ENCODE results near the gene ADAMTS9. TPM values are rescaled to one million over a fixed set of nuclear protein-coding genes. Genes with fewer than 3 reads are reported as not detected.

Gene ADAMTS9
- polyA plus RNA-seq, 2 of the 4 experiments (the other 2 are of a cell fraction), result 0.34 to 1.1 TPM

GRCh38 chr3:64509206-64509605, 178.6 kb downstream of the ADAMTS9 start:
- H3K4me3 ChIP-seq, result no peak overlapping the region
- FAIRE-seq (no peak), ATAC-seq (no peak), DNase-seq (ENCODE audit: low read depth in 1 of 2, low spot score in 1 of 2) (no peak)
- ChIA-PET CTCF (no interaction called here), POLR2A (no interaction called here)
- no peaks in the 10 kb centered on the region for H3K4me1 ChIP-seq
- 36% methylated on average over 5 of the region's 5 CpGs for WGBS (ENCODE audit: missing lambda C conversion rate)
- H3K4me2 ChIP-seq, result no peak overlapping the region
- no peak overlapping the region for H3K27ac ChIP-seq
- no peaks in the 10 kb centered on the region for H3K9me3 ChIP-seq
- no peak for TF ChIP-seq PBX3 (IDR thresholded peaks at IDR 0.05)

GRCh38 chr3:64508140-64508539, 179.7 kb downstream of the ADAMTS9 start:
- no peak overlapping the region for H3K27ac ChIP-seq
- H3K4me1 ChIP-seq, result no peaks in the 10 kb centered on the region
- DNase-seq (ENCODE audit: low read depth in 1 of 2, low spot score in 1 of 2), result no peak
- ChIA-PET POLR2A (no interaction called here), CTCF (no interaction called here)
- no peaks in the 10 kb centered on the region for H3K9me3 ChIP-seq
- no peak for FAIRE-seq
- WGBS (ENCODE audit: missing lambda C conversion rate), result 5% methylated on average over 1 of the region's 1 CpG
- H3K4me3 ChIP-seq, result no peak overlapping the region
- no peak overlapping the region for H3K4me2 ChIP-seq
- TF ChIP-seq RFX5 (IDR thresholded peaks at IDR 0.05) (no peak), ZNF302 (CRISPR knock-in tag; IDR thresholded peaks at IDR 0.05) (no peak), NR3C1 (IDR thresholded peaks at IDR 0.05) (no peak), ELK1 (IDR thresholded peaks at IDR 0.05; ENCODE audit: low read depth, low read length) (no peak), GATA3 (IDR thresholded peaks at IDR 0.05; ENCODE audit: borderline replicate concordance) (no peak), ZC3H11A (IDR thresholded peaks at IDR 0.05) (no peak), TP53 (CRISPR knock-in tag; IDR thresholded peaks at IDR 0.05) (no peak), CBX2 (IDR thresholded peaks at IDR 0.05; ENCODE audit: borderline replicate concordance, low read depth) (no peak), POLR2AphosphoS2 (conservative IDR thresholded peaks at IDR 0.05; ENCODE audit: low read length) (no peak), RARB (CRISPR knock-in tag; IDR thresholded peaks at IDR 0.05) (no peak), CTCF (IDR thresholded peaks at IDR 0.05) (no peak), ESRRA (IDR thresholded peaks at IDR 0.05; ENCODE audit: borderline replicate concordance, low read length) (no peak), MAZ (IDR thresholded peaks at IDR 0.05; ENCODE audit: borderline replicate concordance, low read depth, low read length) (no peak)
- no peak for ATAC-seq

- Histone ChIP-seq H3K4me1 (no peaks in the 10 kb centered on the region), H3K4me2 (no peak overlapping the region), H3K9me3 (no peaks in the 10 kb centered on the region), H3K4me3 (no peak overlapping the region), H3K27ac (no peak overlapping the region)
- DNase-seq (ENCODE audit: low read depth in 1 of 2, low spot score in 1 of 2) (no peak), ATAC-seq (no peak), FAIRE-seq (no peak)
- 75% methylated on average over 8 of the region's 8 CpGs for WGBS (ENCODE audit: missing lambda C conversion rate)
- ChIA-PET CTCF (no interaction called here), POLR2A (no interaction called here)
- TF ChIP-seq CBX8 (IDR thresholded peaks at IDR 0.05) (no peak), ZSCAN20 (CRISPR knock-in tag; IDR thresholded peaks at IDR 0.05) (no peak), CBX2 (IDR thresholded peaks at IDR 0.05; ENCODE audit: borderline replicate concordance, low read depth) (no peak), JUNB (IDR thresholded peaks at IDR 0.05) (no peak), CEBPB (IDR thresholded peaks at IDR 0.05) (no peak), KDM5A (IDR thresholded peaks at IDR 0.05) (no peak), BCL3 (IDR thresholded peaks at IDR 0.05) (no peak), RAD21 (conservative IDR thresholded peaks at IDR 0.05 in 1 of 2, IDR thresholded peaks at IDR 0.05 in 1 of 2) (no peak), MYC (IDR thresholded peaks at IDR 0.05; ENCODE audit: borderline replicate concordance, low read length) (no peak), HOXB13 (CRISPR knock-in tag; IDR thresholded peaks at IDR 0.05; ENCODE audit: low read depth) (no peak), USF2 (IDR thresholded peaks at IDR 0.05) (no peak), HOXA7 (CRISPR knock-in tag; IDR thresholded peaks at IDR 0.05) (no peak), HMGXB4 (CRISPR knock-in tag; IDR thresholded peaks at IDR 0.05; ENCODE audit: borderline replicate concordance) (no peak), EHMT2 (IDR thresholded peaks at IDR 0.05; ENCODE audit: low read depth) (no peak), KDM1A (IDR thresholded peaks at IDR 0.05; ENCODE audit: low read depth) (no peak), GATA3 (IDR thresholded peaks at IDR 0.05; ENCODE audit: borderline replicate concordance) (no peak), MAX (IDR thresholded peaks at IDR 0.05) (no peak)
Measured at GRCh38 chr3:64506255-64506654, 181.5 kb downstream of the ADAMTS9 start.
